GM11168 (cell line): ENCODE results near the gene DCLK2.

ENCODE experiments used
- in situ Hi-C: fragments of 300-500 bp; cut with MboI; formaldehyde crosslinking; loops from one replicate; pipeline ENCODE4 v1.12.0; 2022; ENCODE audit warnings: low sequenced_read_pairs; ENCODE audit not compliant: unreplicated experiment

Gene DCLK2

DNA sequence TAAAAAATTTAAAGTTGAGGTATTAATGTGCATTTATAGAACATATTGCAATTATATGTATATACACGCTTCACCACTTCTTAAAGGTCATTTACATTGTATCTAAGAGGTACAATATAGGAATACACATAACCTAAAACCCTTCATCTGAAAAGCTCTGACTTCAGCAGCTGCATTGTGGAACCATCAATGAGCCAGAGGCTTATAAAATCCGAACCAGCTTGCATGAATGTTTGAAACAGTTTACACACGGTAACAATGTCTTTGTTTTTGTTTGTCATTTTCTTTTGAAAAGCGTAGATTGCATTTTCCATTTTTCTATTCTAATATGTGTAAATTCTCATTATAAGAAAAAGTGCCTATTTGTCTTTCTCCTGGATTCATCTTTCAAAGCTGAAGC is 221.6 kb downstream of the DCLK2 start:
- in situ Hi-C loops: loop anchor here (10.0 kb wide), 1 partner anchor 565 kb away; no protein-coding TSS in a partner anchor

- in situ Hi-C loops: no loop called here
These were observed 224.3 kb downstream of the DCLK2 start for GRCh38 chr4:150302553-150302952.

DNA sequence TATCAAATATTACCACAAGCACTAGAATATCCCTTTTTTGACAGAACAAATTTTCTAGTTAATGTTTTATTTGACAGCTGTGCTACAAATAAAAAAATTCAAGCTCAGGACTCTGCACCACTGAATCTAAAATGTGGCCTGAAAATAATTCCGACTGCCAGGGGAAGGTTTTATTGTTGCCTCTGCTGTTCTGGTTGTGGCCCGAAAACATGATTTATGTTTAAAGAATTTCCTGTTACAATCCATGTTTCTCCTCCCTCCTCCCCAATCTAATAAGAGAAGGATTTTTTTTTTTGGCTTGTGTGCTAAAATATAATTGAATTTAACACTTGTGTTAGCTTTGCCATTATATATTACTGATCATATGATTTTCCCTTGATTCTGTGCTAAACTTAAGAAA is 227.8 kb downstream of the DCLK2 start:
- in situ Hi-C loops: no loop called here

- in situ Hi-C loops: no loop called here
These were observed 228.5 kb downstream of the DCLK2 start for GRCh38 chr4:150306719-150307118.
